K562 (cell line): ENCODE measurements around the gene COMMD1. TPM values are rescaled to one million over a fixed set of nuclear protein-coding genes. Genes with fewer than 3 reads are reported as not detected.

Source experiments
- ATAC-seq: fragments of 200-7000 bp; cut with Tn5 transposase; 3 replicates; pipeline ENCODE4 v1.9.1; 2020; ENCODE audit warnings: moderate library complexity
- BruUV-seq: library from RNA; stranded (reverse); fragments of 400-500 nt; replicated peaks from 2 replicates; lab custom pipeline; 2021; lab: Mats Ljungman, UMichigan
- CTCF ChIA-PET: fragments of 300-600 bp; formaldehyde crosslinking; extraction: SDS; loops from one replicate; lab custom pipeline; 2021; ENCODE audit warnings: low intra/inter-chr PET ratio; lab: Yijun Ruan, JAX
- POLR2A ChIA-PET: fragments of 300-600, 350-650 bp; sonication (Branson Sonifier 250); formaldehyde crosslinking; extraction: SDS; loops from one replicate; lab custom pipeline; 2021; ENCODE audit warnings: antibody characterized with exemption, inconsistent platforms; lab: Yijun Ruan, JAX
- DNase-seq, 4 experiments: peaks; one replicate each; pipeline versions ENCODE4 v3.0.0 to v3.0.0-alpha.2; 2011 to 2018; ENCODE audit warnings: low spot score in 3 of 4, mixed read lengths in 3 of 4; ENCODE audit errors: extremely low read depth in 1 of 4
- FAIRE-seq: peaks from 2 replicates; lab custom pipeline; 2011; peaks lifted over from hg19 to GRCh38; lab: Jason Lieb, UNC
- H2AFZ ChIP-seq: 2 replicates; pipeline ENCODE4 v1.6.0; 2011; ENCODE audit warnings: low read depth, low read length, control low read depth, inconsistent platforms
- H3K27ac ChIP-seq: fragments of 200-600 bp; 3 replicates; pipeline ENCODE4 v1.8.0; 2011; ENCODE audit warnings: low read depth, mild to moderate bottlenecking, control low read depth, inconsistent platforms, low read length, moderate library complexity, mixed read lengths; ENCODE audit errors: extremely low read depth
- H3K27me3 ChIP-seq, 2 experiments: fragments of 300-600 bp in 1 of 2; 2 replicates in 1 of 2; 3 replicates in 1 of 2; pipeline versions ENCODE4 v1.6.0 to v1.8.0; 2011; ENCODE audit warnings: inconsistent platforms in 2 of 2, low read length in 2 of 2, mild to moderate bottlenecking in 1 of 2, mixed read lengths in 1 of 2, moderate library complexity in 1 of 2; ENCODE audit not compliant: control insufficient read depth in 2 of 2, insufficient read depth in 2 of 2
- H3K36me3 ChIP-seq: fragments of 300-600 bp; 3 replicates; pipeline ENCODE4 v1.8.0; 2011; ENCODE audit warnings: mild to moderate bottlenecking, low read length, inconsistent platforms; ENCODE audit not compliant: control insufficient read depth, insufficient read depth
- H3K4me1 ChIP-seq, 2 experiments: fragments of 200-600 bp in 1 of 2; replicated peaks in 1 of 2; 2 replicates in 1 of 2; 3 replicates in 1 of 2; pipeline versions ENCODE4 v1.5.1 to v1.8.0; 2011; ENCODE audit warnings: inconsistent platforms in 2 of 2, low read length in 2 of 2, mild to moderate bottlenecking in 1 of 2, mixed read lengths in 1 of 2, moderate library complexity in 1 of 2; ENCODE audit not compliant: control insufficient read depth in 2 of 2, insufficient read depth in 2 of 2
- H3K4me2 ChIP-seq: 2 replicates; pipeline ENCODE4 v1.6.1; 2011; ENCODE audit warnings: low read length, control low read depth, inconsistent platforms, mixed read lengths; ENCODE audit not compliant: insufficient read depth
- H3K4me3 ChIP-seq: fragments of 200-600 bp; sonication (generic), shearing (Covaris generic); 2 replicates; pipeline ENCODE4 v1.5.1; 2016; ENCODE audit warnings: control low read depth, inconsistent platforms
- H3K79me2 ChIP-seq: fragments of 200-600 bp; 3 replicates; pipeline ENCODE4 v1.8.0; 2011; ENCODE audit warnings: low read length, inconsistent platforms; ENCODE audit not compliant: control insufficient read depth, insufficient read depth
- H3K9ac ChIP-seq, 2 experiments: 2 replicates each; pipeline versions ENCODE4 v1.6.0 to v1.6.1; 2011; ENCODE audit warnings: low read depth in 2 of 2, low read length in 2 of 2, control low read depth in 1 of 2, inconsistent platforms in 1 of 2, mild to moderate bottlenecking in 1 of 2, mixed read lengths in 1 of 2; ENCODE audit not compliant: insufficient read depth in 1 of 2
- H3K9me1 ChIP-seq: one replicate; pipeline ENCODE4 v1.6.0; 2011; ENCODE audit warnings: inconsistent platforms, mild to moderate bottlenecking, low read length, moderate library complexity; ENCODE audit not compliant: control insufficient read depth, insufficient read depth
- H3K9me3 ChIP-seq: replicated peaks from 2 replicates; pipeline ENCODE4 v1.5.1; 2011; ENCODE audit warnings: low read depth, low read length, inconsistent platforms; ENCODE audit not compliant: control insufficient read depth, insufficient read depth
- H4K20me1 ChIP-seq: replicated peaks from 2 replicates; pipeline ENCODE4 v1.6.1; 2011; ENCODE audit warnings: low read length, inconsistent platforms, mixed read lengths; ENCODE audit not compliant: control insufficient read depth, insufficient read depth
- ADNP ChIP-seq: fragments of 200-800 bp; sonication (Bioruptor generic); IDR thresholded peaks from 2 replicates; pipeline ENCODE4 v1.6.1; 2016; ENCODE audit warnings: missing genetic modification characterization, missing compliant biosample characterization
- CCNT2 ChIP-seq: IDR thresholded peaks from 2 replicates; pipeline ENCODE4 v1.6.1; 2011; ENCODE audit warnings: borderline replicate concordance, low read depth, mild to moderate bottlenecking, moderate library complexity, mixed read lengths, low read length; ENCODE audit not compliant: insufficient read length; ENCODE audit errors: extremely low read depth
- COPS2 ChIP-seq: fragments of 450-650 bp; conservative IDR thresholded peaks from 2 replicates; pipeline ENCODE4 v1.6.1; 2016; ENCODE audit warnings: mild to moderate bottlenecking, moderate library complexity
- HDAC8 ChIP-seq: fragments of 450-650 bp; IDR thresholded peaks from 2 replicates; pipeline ENCODE4 v1.6.1; 2016; ENCODE audit warnings: mild to moderate bottlenecking, missing genetic modification characterization, moderate library complexity, missing compliant biosample characterization
- PHB2 ChIP-seq: fragments of 450-650 bp; IDR thresholded peaks from 2 replicates; pipeline ENCODE4 v1.6.1; 2017; ENCODE audit warnings: low read depth
- SAFB ChIP-seq: fragments of 200-400 bp; formaldehyde crosslinking; IDR thresholded peaks from 2 replicates; pipeline ENCODE4 v1.6.1; 2017; ENCODE audit warnings: low read depth, low read length, borderline replicate concordance
- ZNF584 ChIP-seq: fragments of 200-800 bp; sonication (Bioruptor generic); IDR thresholded peaks from 2 replicates; pipeline ENCODE4 v1.6.1; 2016; ENCODE audit warnings: low read depth, mild to moderate bottlenecking, missing genetic modification characterization, missing compliant biosample characterization
- WGBS: fragments of 100-300 bp; shearing (Covaris generic); methylation state at CpG from one replicate; pipeline ENCODE4 v1.1.6; 2016; ENCODE audit warnings: low coverage, mixed read lengths; ENCODE audit not compliant: insufficient coverage; ENCODE audit errors: missing lambda C conversion rate; 5-methylcytosine and 5-hydroxymethylcytosine counted together
- in situ Hi-C: fragments of 300-500 bp; cut with MboI; formaldehyde crosslinking; loops from 4 replicates; pipeline ENCODE4 v1.15.0; 2018; ENCODE audit warnings: inconsistent platforms, mixed read lengths
- intact Hi-C: fragments of 100-400 bp; cut with micrococcal nuclease; formaldehyde crosslinking; loops from 2 replicates; pipeline ENCODE4 v1.14.2; 2022
- polyA plus RNA-seq, 8 experiments: library from polyadenylated mRNA; depleted of rRNA in 4 of 8; stranded (reverse) in 5 of 8; unstranded in 3 of 8; fragments of >200 nt; fragmentation: Nextera tagmentation in 2 of 8; fragmentation: Illumina TruSeq in 1 of 8; extraction: Ambion mirVana in 2 of 8; extraction: Trizol in 1 of 8; gene quantifications; 2 replicates each; pipeline versions ENCODE4 v1.2.1 to v1.2.3, GENCODE V29; 2011 to 2014; ENCODE audit warnings: inconsistent platforms in 1 of 8, missing spikeins in 1 of 8
- total RNA-seq, 7 experiments: library from RNA; depleted of rRNA in 6 of 7; stranded (reverse); fragments of >200 nt in 6 of 7; fragmentation: Illumina TruSeq in 2 of 7; extraction: Trizol in 2 of 7; gene quantifications; 2 replicates each; pipeline versions ENCODE4 v1.2.1 to v1.2.3, GENCODE V29; 2011 to 2021; ENCODE audit warnings: low replicate concordance in 1 of 7
- TF ChIP-seq, protein P1 (sequence below): fragments of 250-450 bp; sonication (Bioruptor Pico); IDR thresholded peaks from 2 replicates; pipeline ENCODE4 v1.8.0; 2022; ENCODE audit warnings: inconsistent platforms

Gene COMMD1
- total and polyA plus RNA-seq, 9 of the 15 experiments (the other 6 are each of a cell fraction or from before 2014, with no cell fraction given): 14.4 to 77.0 (median 21.4) TPM

- no TSS peak for BruUV-seq
- no peak overlapping the region for H2AFZ ChIP-seq
- CTCF ChIA-PET: no interaction called here
These were observed 5.2 kb upstream of the COMMD1 start for GRCh38 chr2:61900281-61900680.

More at GRCh38 chr2:61900281-61900680, 5.2 kb upstream of the COMMD1 start:
- in situ Hi-C loops: no loop called here
- TF ChIP-seq COPS2 (no peak), ADNP (tag) (no peak), HDAC8 (no peak), SAFB (no peak), ZNF584 (no peak), PHB2 (no peak), CCNT2 (no peak)
- TF ChIP-seq, protein P1, sequence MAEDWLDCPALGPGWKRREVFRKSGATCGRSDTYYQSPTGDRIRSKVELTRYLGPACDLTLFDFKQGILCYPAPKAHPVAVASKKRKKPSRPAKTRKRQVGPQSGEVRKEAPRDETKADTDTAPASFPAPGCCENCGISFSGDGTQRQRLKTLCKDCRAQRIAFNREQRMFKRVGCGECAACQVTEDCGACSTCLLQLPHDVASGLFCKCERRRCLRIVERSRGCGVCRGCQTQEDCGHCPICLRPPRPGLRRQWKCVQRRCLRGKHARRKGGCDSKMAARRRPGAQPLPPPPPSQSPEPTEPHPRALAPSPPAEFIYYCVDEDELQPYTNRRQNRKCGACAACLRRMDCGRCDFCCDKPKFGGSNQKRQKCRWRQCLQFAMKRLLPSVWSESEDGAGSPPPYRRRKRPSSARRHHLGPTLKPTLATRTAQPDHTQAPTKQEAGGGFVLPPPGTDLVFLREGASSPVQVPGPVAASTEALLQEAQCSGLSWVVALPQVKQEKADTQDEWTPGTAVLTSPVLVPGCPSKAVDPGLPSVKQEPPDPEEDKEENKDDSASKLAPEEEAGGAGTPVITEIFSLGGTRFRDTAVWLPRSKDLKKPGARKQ (CRISPR knock-in tag): no peak
- FAIRE-seq (no peak), DNase-seq (no peak), ATAC-seq (no peak)
- Histone ChIP-seq H3K36me3 (no peaks in the 10 kb centered on the region), H3K9me1 (no peaks in the 10 kb centered on the region), H3K27ac (no peak overlapping the region), H3K4me2 (no peak overlapping the region), H3K27me3 (no peaks in the 10 kb centered on the region), H3K4me3 (no peak overlapping the region), H3K4me1 (peaks cover 0 to under 1% of the 10 kb centered on the region in 2 experiments; a peak in 2 of 5 replicates), H3K9me3 (no peaks in the 10 kb centered on the region), H3K9ac (no peak overlapping the region), H3K79me2 (no peaks in the 10 kb centered on the region), H4K20me1 (no peaks in the 10 kb centered on the region)
- POLR2A ChIA-PET: no interaction called here
- 0% methylated on average over 1 of the region's 1 CpG for WGBS
- intact Hi-C loops: loop anchor here (10.0 kb wide), 1 partner anchor 765 kb away; no protein-coding TSS in a partner anchor
